Astrocyte (in vitro differentiated cells and primary cell): ENCODE results near the gene MAP6. TPM values are rescaled to one million over a fixed set of nuclear protein-coding genes. Genes with fewer than 3 reads are reported as not detected.

Source experiments
- DNase-seq: peaks from one replicate; pipeline ENCODE4 v3.0.0-alpha.2; 2010; ENCODE audit warnings: low read depth
- FAIRE-seq: peaks from 2 replicates; lab custom pipeline; 2011; peaks lifted over from hg19 to GRCh38; lab: Jason Lieb, UNC
- H2AFZ ChIP-seq: 2 replicates; pipeline ENCODE4 v1.6.0; 2012; ENCODE audit warnings: low read depth, low read length, inconsistent platforms
- H3K27ac ChIP-seq: 2 replicates; pipeline ENCODE4 v1.5.1; 2011; ENCODE audit warnings: low read depth, low read length, inconsistent platforms
- H3K27me3 ChIP-seq: 2 replicates; pipeline ENCODE4 v1.6.0; 2011; ENCODE audit warnings: low read length, inconsistent platforms; ENCODE audit not compliant: insufficient read depth
- H3K36me3 ChIP-seq: 2 replicates; pipeline ENCODE4 v1.5.1; 2011; ENCODE audit warnings: low read length, inconsistent platforms; ENCODE audit not compliant: insufficient read depth
- H3K4me1 ChIP-seq: 2 replicates; pipeline ENCODE4 v1.5.1; 2011; ENCODE audit warnings: low read length, inconsistent platforms; ENCODE audit not compliant: insufficient read depth
- H3K4me2 ChIP-seq: 2 replicates; pipeline ENCODE4 v1.6.0; 2012; ENCODE audit warnings: low read length, inconsistent platforms
- H3K4me3 ChIP-seq: 2 replicates; pipeline ENCODE4 v1.5.1; 2011; ENCODE audit warnings: low read depth, mild to moderate bottlenecking, low read length, inconsistent platforms; ENCODE audit not compliant: insufficient read depth
- H3K79me2 ChIP-seq: 2 replicates; pipeline ENCODE4 v1.6.0; 2012; ENCODE audit warnings: mild to moderate bottlenecking, low read length, inconsistent platforms; ENCODE audit not compliant: insufficient read depth
- H3K9ac ChIP-seq: 2 replicates; pipeline ENCODE4 v1.6.0; 2012; ENCODE audit warnings: mild to moderate bottlenecking, low read length, inconsistent platforms
- H3K9me3 ChIP-seq: 2 replicates; pipeline ENCODE4 v1.5.1; 2012; ENCODE audit warnings: low read depth, mild to moderate bottlenecking, low read length, inconsistent platforms; ENCODE audit not compliant: insufficient read depth
- H4K20me1 ChIP-seq: 2 replicates; pipeline ENCODE4 v1.6.0; 2012; ENCODE audit warnings: low read length, inconsistent platforms; ENCODE audit not compliant: insufficient read depth
- H3K27ac Mint-ChIP-seq: one replicate; pipeline ENCODE4 v1.8.0; 2021; ENCODE audit warnings: mild to moderate bottlenecking, mixed read lengths; ENCODE audit not compliant: unreplicated experiment
- H3K27me3 Mint-ChIP-seq: one replicate; pipeline ENCODE4 v1.8.0; 2021; ENCODE audit warnings: low read depth, mixed read lengths; ENCODE audit not compliant: unreplicated experiment
- H3K36me3 Mint-ChIP-seq: one replicate; pipeline ENCODE4 v1.8.0; 2021; ENCODE audit warnings: low read depth, mixed read lengths; ENCODE audit not compliant: unreplicated experiment
- H3K4me1 Mint-ChIP-seq: one replicate; pipeline ENCODE4 v1.8.0; 2021; ENCODE audit warnings: low read depth, mixed read lengths; ENCODE audit not compliant: unreplicated experiment
- H3K4me3 Mint-ChIP-seq: one replicate; pipeline ENCODE4 v1.8.0; 2021; ENCODE audit warnings: mild to moderate bottlenecking, moderate library complexity, mixed read lengths; ENCODE audit not compliant: unreplicated experiment
- H3K9me3 Mint-ChIP-seq: one replicate; pipeline ENCODE4 v1.8.0; 2021; ENCODE audit warnings: mild to moderate bottlenecking, mixed read lengths; ENCODE audit not compliant: unreplicated experiment
- CTCF ChIP-seq: IDR thresholded peaks from 2 replicates; pipeline ENCODE4 v1.5.1; 2011; ENCODE audit warnings: low read depth, mild to moderate bottlenecking, inconsistent platforms, low read length, moderate library complexity; ENCODE audit not compliant: insufficient read depth
- EZH2 ChIP-seq: IDR thresholded peaks from 2 replicates; pipeline ENCODE4 v1.6.1; 2012; ENCODE audit warnings: mild to moderate bottlenecking, low read length, inconsistent platforms; ENCODE audit not compliant: insufficient read depth
- total RNA-seq: library from RNA; stranded (reverse); gene quantifications from 2 replicates; pipeline ENCODE4 v1.2.1, GENCODE V29; 2021

MAP6 gene
- total RNA-seq, 1 donor from 2014 or later = 3.9 TPM

GRCh38 chr11:75593286-75593915 is 75.4 kb downstream of the MAP6 start:
- no peak overlapping the region for H2AFZ ChIP-seq
- Mint-ChIP-seq H3K27me3 (peaks cover 40% of the 10 kb centered on the region), H3K4me3 (no peak overlapping the region), H3K9me3 (no peaks in the 10 kb centered on the region), H3K36me3 (peaks cover 2% of the 10 kb centered on the region), H3K27ac (no peak overlapping the region), H3K4me1 (no peaks in the 10 kb centered on the region)
- H3K4me1 ChIP-seq = no peaks in the 10 kb centered on the region
- H3K36me3 ChIP-seq = no peaks in the 10 kb centered on the region
- no peaks in the 10 kb centered on the region for H3K9me3 ChIP-seq
- no peak overlapping the region for H3K4me2 ChIP-seq
- H3K9ac ChIP-seq = no peak overlapping the region
- H3K27ac ChIP-seq = no peak overlapping the region
- H4K20me1 ChIP-seq = no peaks in the 10 kb centered on the region
- FAIRE-seq (no peak), DNase-seq (no peak)
- no peaks in the 10 kb centered on the region for H3K79me2 ChIP-seq
- H3K4me3 ChIP-seq = no peak overlapping the region
- TF ChIP-seq EZH2 (no peak), CTCF (no peak)
- peaks cover 2% of the 10 kb centered on the region for H3K27me3 ChIP-seq

GRCh38 chr11:75592715-75593114 is 76.1 kb downstream of the MAP6 start:
- Histone ChIP-seq H3K4me3 (no peak overlapping the region), H3K27ac (no peak overlapping the region), H4K20me1 (no peaks in the 10 kb centered on the region), H3K9me3 (no peaks in the 10 kb centered on the region), H3K27me3 (peaks cover 2% of the 10 kb centered on the region), H3K4me2 (no peak overlapping the region), H3K79me2 (no peaks in the 10 kb centered on the region), H3K4me1 (no peaks in the 10 kb centered on the region), H3K9ac (no peak overlapping the region), H2AFZ (no peak overlapping the region), H3K36me3 (no peaks in the 10 kb centered on the region)
- peaks cover 41% of the 10 kb centered on the region for H3K27me3 Mint-ChIP-seq
- no peak overlapping the region for H3K4me3 Mint-ChIP-seq
- no peak for DNase-seq
- H3K36me3 Mint-ChIP-seq = peaks cover 2% of the 10 kb centered on the region
- no peaks in the 10 kb centered on the region for H3K9me3 Mint-ChIP-seq
- TF ChIP-seq CTCF = no peak
- TF ChIP-seq EZH2 = no peak
- H3K4me1 Mint-ChIP-seq = no peaks in the 10 kb centered on the region
- no peak for FAIRE-seq
- no peak overlapping the region for H3K27ac Mint-ChIP-seq

- DNase-seq (no peak), FAIRE-seq (no peak)
- H3K27me3 Mint-ChIP-seq = peaks cover 41% of the 10 kb centered on the region
- Histone ChIP-seq H3K9ac (no peak overlapping the region), H3K79me2 (no peaks in the 10 kb centered on the region), H3K27me3 (peaks cover 2% of the 10 kb centered on the region), H3K9me3 (no peaks in the 10 kb centered on the region), H4K20me1 (no peaks in the 10 kb centered on the region), H3K36me3 (no peaks in the 10 kb centered on the region), H3K27ac (no peak overlapping the region), H2AFZ (no peak overlapping the region), H3K4me3 (no peak overlapping the region), H3K4me1 (no peaks in the 10 kb centered on the region), H3K4me2 (no peak overlapping the region)
- no peak overlapping the region for H3K27ac Mint-ChIP-seq
- no peaks in the 10 kb centered on the region for H3K4me1 Mint-ChIP-seq
- TF ChIP-seq CTCF (no peak), EZH2 (no peak)
- no peak overlapping the region for H3K4me3 Mint-ChIP-seq
- H3K36me3 Mint-ChIP-seq = peaks cover 2% of the 10 kb centered on the region
- no peaks in the 10 kb centered on the region for H3K9me3 Mint-ChIP-seq
These were observed 76.9 kb downstream of the MAP6 start for GRCh38 chr11:75591966-75592365.
